IMR-90 (cell line): Measurements from ENCODE around the gene GPX1. TPM values are rescaled to one million over a fixed set of nuclear protein-coding genes. Genes with fewer than 3 reads are reported as not detected.
A peak's percentile ranks its signal among the peaks of the same experiment; 100 is the strongest.

Experiments
- ATAC-seq: fragments of 200-7000 bp; cut with Tn5 transposase; 2 replicates; pipeline ENCODE4 v1.9.1; 2020; ENCODE audit warnings: low read depth, mild to moderate bottlenecking, moderate library complexity
- BruUV-seq: library from RNA; stranded (reverse); fragments of 400-500 nt; replicated peaks from 2 replicates; lab custom pipeline; 2021; lab: Mats Ljungman, UMichigan
- CTCF ChIA-PET: fragments of 300-600 bp; formaldehyde crosslinking; extraction: SDS; loops from one replicate; lab custom pipeline; 2021; ENCODE audit warnings: antibody characterized with exemption; lab: Yijun Ruan, JAX
- POLR2A ChIA-PET: fragments of 300-600 bp; sonication (Branson Sonifier 250); formaldehyde crosslinking; loops from one replicate; lab custom pipeline; 2022; ENCODE audit warnings: antibody characterized with exemption; ENCODE audit not compliant: unreplicated experiment; lab: Charles Lee
- DNase-seq: peaks from one replicate; pipeline ENCODE4 v3.0.0; 2013
- H2AFZ ChIP-seq: replicated peaks from 2 replicates; pipeline ENCODE3; 2013; ENCODE audit warnings: low read length, mild to moderate bottlenecking; ENCODE audit not compliant: poor library complexity
- H2AK5ac ChIP-seq: 2 replicates; pipeline ENCODE4 v1.6.1; 2013; ENCODE audit warnings: low read depth, low read length, inconsistent platforms
- H2AK9ac ChIP-seq: replicated peaks from 2 replicates; pipeline ENCODE3; 2013; ENCODE audit warnings: mild to moderate bottlenecking, low read depth, low read length, moderate library complexity; ENCODE audit not compliant: poor library complexity
- H2BK120ac ChIP-seq: 2 replicates; pipeline ENCODE4 v1.6.1; 2013; ENCODE audit warnings: low read depth, low read length, inconsistent platforms
- H2BK15ac ChIP-seq: 3 replicates; pipeline ENCODE4 v1.6.1; 2013; ENCODE audit warnings: low read depth, low read length, inconsistent platforms
- H2BK20ac ChIP-seq: 2 replicates; pipeline ENCODE4 v1.6.1; 2013; ENCODE audit warnings: low read depth, mild to moderate bottlenecking, inconsistent platforms, low read length, moderate library complexity
- H2BK5ac ChIP-seq: 2 replicates; pipeline ENCODE4 v1.6.1; 2013; ENCODE audit warnings: mild to moderate bottlenecking, low read depth, low read length, inconsistent platforms; ENCODE audit not compliant: poor library complexity, severe bottlenecking
- H3K14ac ChIP-seq: replicated peaks from 2 replicates; pipeline ENCODE4 v1.6.1; 2013; ENCODE audit warnings: low read depth, low read length, inconsistent platforms
- H3K18ac ChIP-seq: 2 replicates; pipeline ENCODE4 v1.6.1; 2013; ENCODE audit warnings: low read depth, low read length, control low read depth
- H3K23ac ChIP-seq: 2 replicates; pipeline ENCODE4 v1.6.1; 2013; ENCODE audit warnings: low read depth, low read length, inconsistent platforms
- H3K27ac ChIP-seq: 2 replicates; pipeline ENCODE4 v1.5.1; 2013; ENCODE audit warnings: mild to moderate bottlenecking, control low read depth, low read length; ENCODE audit not compliant: insufficient read depth
- H3K27me3 ChIP-seq: 2 replicates; pipeline ENCODE4 v1.6.1; 2013; ENCODE audit warnings: low read length; ENCODE audit not compliant: control insufficient read depth, insufficient read depth
- H3K36me3 ChIP-seq: 2 replicates; pipeline ENCODE4 v1.6.1; 2013; ENCODE audit warnings: low read length, mixed read lengths; ENCODE audit not compliant: control insufficient read depth, insufficient read depth
- H3K4ac ChIP-seq: 2 replicates; pipeline ENCODE4 v1.6.1; 2013; ENCODE audit warnings: low read depth, low read length, inconsistent platforms
- H3K4me1 ChIP-seq: 2 replicates; pipeline ENCODE4 v1.6.1; 2013; ENCODE audit warnings: low read length, mixed read lengths; ENCODE audit not compliant: control insufficient read depth, insufficient read depth
- H3K4me2 ChIP-seq: 2 replicates; pipeline ENCODE4 v1.6.1; 2013; ENCODE audit warnings: low read depth, mild to moderate bottlenecking, control low read depth, low read length, moderate library complexity
- H3K4me3 ChIP-seq: 2 replicates; pipeline ENCODE4 v1.5.1; 2013; ENCODE audit warnings: low read depth, mild to moderate bottlenecking, control low read depth, low read length, moderate library complexity; ENCODE audit not compliant: insufficient read depth
- H3K56ac ChIP-seq: 2 replicates; pipeline ENCODE4 v1.6.1; 2013; ENCODE audit warnings: low read length, inconsistent platforms; ENCODE audit not compliant: insufficient read depth; ENCODE audit errors: extremely low read depth
- H3K79me1 ChIP-seq, 2 experiments: 2 replicates each; pipeline ENCODE4 v1.6.1; 2013; ENCODE audit warnings: low read length in 2 of 2, inconsistent platforms in 1 of 2, low read depth in 1 of 2
- H3K9ac ChIP-seq: 2 replicates; pipeline ENCODE4 v1.6.1; 2013; ENCODE audit warnings: low read depth, low read length, control low read depth
- H3K9me1 ChIP-seq: 2 replicates; pipeline ENCODE4 v1.6.1; 2013; ENCODE audit warnings: low read length, inconsistent platforms; ENCODE audit not compliant: insufficient read depth
- H3K9me3 ChIP-seq: 2 replicates; pipeline ENCODE4 v1.6.1; 2013; ENCODE audit warnings: low read length; ENCODE audit not compliant: control insufficient read depth, insufficient read depth
- H4K20me1 ChIP-seq: 2 replicates; pipeline ENCODE4 v1.6.1; 2013; ENCODE audit warnings: low read length, inconsistent platforms; ENCODE audit not compliant: insufficient read depth
- H4K5ac ChIP-seq: 2 replicates; pipeline ENCODE4 v1.6.1; 2013; ENCODE audit warnings: mild to moderate bottlenecking, low read depth, low read length, control low read depth
- H4K8ac ChIP-seq, 2 experiments: 2 replicates each; pipeline ENCODE4 v1.6.1; 2013; ENCODE audit warnings: low read depth in 2 of 2, low read length in 2 of 2, control low read depth in 1 of 2, inconsistent platforms in 1 of 2
- H4K91ac ChIP-seq: 2 replicates; pipeline ENCODE4 v1.6.1; 2013; ENCODE audit warnings: low read depth, low read length, inconsistent platforms; ENCODE audit not compliant: insufficient read depth
- BHLHE40 ChIP-seq: fragments of 150-350 bp; IDR thresholded peaks from 2 replicates; pipeline ENCODE4 v1.6.1; 2016; ENCODE audit warnings: mild to moderate bottlenecking, low read depth, low read length
- CEBPB ChIP-seq: IDR thresholded peaks from 2 replicates; pipeline ENCODE4 v1.6.1; 2012; ENCODE audit warnings: low read depth, low read length, improper control_type of control experiment
- MAFK ChIP-seq: IDR thresholded peaks from 2 replicates; pipeline ENCODE4 v1.6.1; 2012; ENCODE audit warnings: low read depth, low read length, improper control_type of control experiment
- MXI1 ChIP-seq: IDR thresholded peaks from 2 replicates; pipeline ENCODE4 v1.6.1; 2012; ENCODE audit warnings: low read depth, mild to moderate bottlenecking, low read length, moderate library complexity, borderline replicate concordance
- NFE2L2 ChIP-seq: fragments of 150-350 bp; IDR thresholded peaks from 2 replicates; pipeline ENCODE4 v1.6.1; 2016; ENCODE audit warnings: low read depth, mild to moderate bottlenecking, low read length
- POLR2A ChIP-seq: IDR thresholded peaks from 2 replicates; pipeline ENCODE4 v1.6.1; 2012; ENCODE audit warnings: mild to moderate bottlenecking, low read depth, low read length
- RCOR1 ChIP-seq: IDR thresholded peaks from 2 replicates; pipeline ENCODE4 v1.6.1; 2012; ENCODE audit warnings: mild to moderate bottlenecking, low read length, improper control_type of control experiment; ENCODE audit not compliant: insufficient replicate concordance
- SMC3 ChIP-seq: fragments of 150-350 bp; IDR thresholded peaks from 2 replicates; pipeline ENCODE4 v1.6.1; 2016; ENCODE audit warnings: low read depth, mild to moderate bottlenecking, antibody characterized with exemption, low read length, moderate library complexity
- WGBS, 2 experiments: methylation state at CpG; one replicate each; pipeline versions ENCODE4 v1.1.5 to v1.1.7; 2013; ENCODE audit warnings: missing lambda C conversion rate in 2 of 2; ENCODE audit not compliant: insufficient read length in 1 of 2; ENCODE audit errors: extremely low coverage in 2 of 2; 5-methylcytosine and 5-hydroxymethylcytosine counted together
- dilution Hi-C: fragments of 300-500 bp; cut with HindIII; formaldehyde crosslinking; loops from one replicate; pipeline ENCODE4 v1.14.3; 2018; ENCODE audit warnings: low sequenced_read_pairs; ENCODE audit not compliant: unreplicated experiment
- in situ Hi-C: fragments of 300-500 bp; cut with MboI; formaldehyde crosslinking; loops from 3 replicates; pipeline ENCODE4 v1.14.3; 2019; ENCODE audit warnings: low sequenced_read_pairs, inconsistent platforms, mixed read lengths
- intact Hi-C: fragments of 100-400 bp; cut with micrococcal nuclease; formaldehyde crosslinking; loops from 2 replicates; pipeline ENCODE4 v1.10.0; 2022
- polyA plus RNA-seq, 3 experiments: library from polyadenylated mRNA; depleted of rRNA; stranded (reverse); fragments of >200 nt; gene quantifications; 2 replicates each; pipeline ENCODE4 v1.2.3, GENCODE V29; 2012; ENCODE audit warnings: low replicate concordance in 1 of 3
- total RNA-seq: library from RNA; depleted of rRNA; stranded (reverse); fragments of >200 nt; gene quantifications from 2 replicates; pipeline ENCODE4 v1.2.3, GENCODE V29; 2012
- TF ChIP-seq, protein P1 (sequence below): conservative IDR thresholded peaks from 2 replicates; pipeline ENCODE4 v1.5.1; 2012; ENCODE audit warnings: mild to moderate bottlenecking, low read depth, low read length, improper control_type of control experiment

GPX1 gene
- total and polyA plus RNA-seq, 2 of the 4 experiments (the other 2 are of a cell fraction) = 128 to 680 TPM

GRCh38 chr3:49385617-49386016 lies 27.5 kb upstream of the GPX1 start:
- H3K14ac ChIP-seq = no peak overlapping the region
- H3K9me1 ChIP-seq = peaks cover 7% of the 10 kb centered on the region
- H3K4me1 ChIP-seq = peaks cover 10% of the 10 kb centered on the region
- no peak overlapping the region for H3K4me2 ChIP-seq
- ChIA-PET CTCF (no interaction called here), POLR2A (no interaction called here)
- no peak for DNase-seq
- H2BK120ac ChIP-seq = no peak overlapping the region
- WGBS, 2 experiments = no CpG with 5 or more reads among the region's 1 CpG
- H4K5ac ChIP-seq = no peak overlapping the region
- H4K20me1 ChIP-seq = peaks cover 99% of the 10 kb centered on the region
- no peak for ATAC-seq
- no peaks in the 10 kb centered on the region for H3K27me3 ChIP-seq
- intact Hi-C loops (loop anchor here (1.0 kb wide), 1 partner anchor 44 kb away; no protein-coding TSS in a partner anchor), dilution Hi-C loops (no loop called here), in situ Hi-C loops (no loop called here)
- H3K18ac ChIP-seq = no peak overlapping the region
- H3K27ac ChIP-seq = no peak overlapping the region
- H2BK20ac ChIP-seq = no peak overlapping the region
- no peak overlapping the region for H2BK5ac ChIP-seq
- BruUV-seq = no TSS peak
- H2AK5ac ChIP-seq = no peak overlapping the region
- H2BK15ac ChIP-seq = no peak overlapping the region
- no peak overlapping the region for H3K4ac ChIP-seq
- no peak overlapping the region for H4K91ac ChIP-seq
- H3K36me3 ChIP-seq = peaks cover 5% of the 10 kb centered on the region; the same call in 1 of the 2 replicates
- no peak overlapping the region for H3K9ac ChIP-seq
- TF ChIP-seq NFE2L2 (no peak), SMC3 (no peak), BHLHE40 (no peak), MAFK (peak; percentile 50), POLR2A (no peak), RCOR1 (no peak), MXI1 (no peak), CEBPB (no peak)
- TF ChIP-seq, protein P1, sequence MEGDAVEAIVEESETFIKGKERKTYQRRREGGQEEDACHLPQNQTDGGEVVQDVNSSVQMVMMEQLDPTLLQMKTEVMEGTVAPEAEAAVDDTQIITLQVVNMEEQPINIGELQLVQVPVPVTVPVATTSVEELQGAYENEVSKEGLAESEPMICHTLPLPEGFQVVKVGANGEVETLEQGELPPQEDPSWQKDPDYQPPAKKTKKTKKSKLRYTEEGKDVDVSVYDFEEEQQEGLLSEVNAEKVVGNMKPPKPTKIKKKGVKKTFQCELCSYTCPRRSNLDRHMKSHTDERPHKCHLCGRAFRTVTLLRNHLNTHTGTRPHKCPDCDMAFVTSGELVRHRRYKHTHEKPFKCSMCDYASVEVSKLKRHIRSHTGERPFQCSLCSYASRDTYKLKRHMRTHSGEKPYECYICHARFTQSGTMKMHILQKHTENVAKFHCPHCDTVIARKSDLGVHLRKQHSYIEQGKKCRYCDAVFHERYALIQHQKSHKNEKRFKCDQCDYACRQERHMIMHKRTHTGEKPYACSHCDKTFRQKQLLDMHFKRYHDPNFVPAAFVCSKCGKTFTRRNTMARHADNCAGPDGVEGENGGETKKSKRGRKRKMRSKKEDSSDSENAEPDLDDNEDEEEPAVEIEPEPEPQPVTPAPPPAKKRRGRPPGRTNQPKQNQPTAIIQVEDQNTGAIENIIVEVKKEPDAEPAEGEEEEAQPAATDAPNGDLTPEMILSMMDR = no peak
- H3K9me3 ChIP-seq = no peaks in the 10 kb centered on the region
- no peak overlapping the region for H2AK9ac ChIP-seq
- no peak overlapping the region for H3K4me3 ChIP-seq
- H2AFZ ChIP-seq = no peak overlapping the region
- peaks cover 0 to 41% of the 10 kb centered on the region in 2 experiments; a peak in 3 of 4 replicates for H3K79me1 ChIP-seq
- H3K23ac ChIP-seq = no peak overlapping the region
- no peak overlapping the region for H3K56ac ChIP-seq
- no peak overlapping the region for H4K8ac ChIP-seq
